GM21423 (cell line): ENCODE data around the gene HDAC10.
"Not testable (repeated sequence)": the region's sequence is repeated elsewhere in the genome, so short reads cannot be mapped to it uniquely, and the experiment has no call there.

Source experiments
- ATAC-seq: cut with Tn5 transposase; IDR thresholded peaks from one replicate; pipeline ENCODE4 v1.9.1; 2021; ENCODE audit warnings: mild to moderate bottlenecking, moderate library complexity; ENCODE audit not compliant: unreplicated experiment

HDAC10 gene

DNA sequence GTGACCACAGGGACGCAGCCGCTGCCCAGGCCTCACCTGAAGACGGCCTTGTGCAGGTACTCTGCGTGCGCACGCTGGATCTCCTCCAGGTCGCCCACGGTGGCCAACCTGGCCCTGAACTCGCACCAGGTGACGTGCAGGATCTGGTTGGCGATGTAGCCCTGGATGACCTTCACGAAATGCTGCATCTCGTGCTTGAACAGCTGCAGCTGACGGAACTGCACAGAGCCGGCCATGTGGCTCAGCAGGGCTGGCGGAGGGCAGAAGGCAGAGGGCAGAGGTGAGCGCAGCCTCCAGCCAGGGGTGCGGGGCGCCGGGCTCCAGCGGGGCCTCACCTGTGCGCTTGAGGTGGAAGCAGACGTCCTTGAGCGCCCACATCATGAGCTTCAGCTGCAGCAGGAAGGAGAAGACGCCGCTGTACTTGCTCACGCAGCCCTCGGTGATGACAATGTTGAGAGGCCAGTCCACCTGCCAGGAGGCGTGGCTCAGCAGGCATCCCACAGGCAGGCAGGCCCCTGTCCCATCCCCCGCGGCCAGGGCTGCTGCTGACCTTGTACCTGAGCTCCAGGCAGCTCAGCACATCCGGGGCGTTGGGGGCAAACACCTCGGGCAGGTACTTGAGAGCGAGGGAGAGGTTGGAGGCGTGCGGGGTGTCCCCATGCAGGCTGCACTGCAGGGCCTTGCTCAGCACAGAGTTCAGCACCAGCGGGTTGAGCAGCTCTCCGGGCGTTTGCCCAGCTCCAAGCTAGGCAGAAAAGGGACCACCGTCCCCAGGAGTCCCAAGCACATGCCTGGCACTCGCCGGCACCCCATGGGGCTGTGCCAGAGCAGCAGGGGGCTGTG lies 32.7 kb downstream of the HDAC10 start:
- no peak for ATAC-seq

DNA sequence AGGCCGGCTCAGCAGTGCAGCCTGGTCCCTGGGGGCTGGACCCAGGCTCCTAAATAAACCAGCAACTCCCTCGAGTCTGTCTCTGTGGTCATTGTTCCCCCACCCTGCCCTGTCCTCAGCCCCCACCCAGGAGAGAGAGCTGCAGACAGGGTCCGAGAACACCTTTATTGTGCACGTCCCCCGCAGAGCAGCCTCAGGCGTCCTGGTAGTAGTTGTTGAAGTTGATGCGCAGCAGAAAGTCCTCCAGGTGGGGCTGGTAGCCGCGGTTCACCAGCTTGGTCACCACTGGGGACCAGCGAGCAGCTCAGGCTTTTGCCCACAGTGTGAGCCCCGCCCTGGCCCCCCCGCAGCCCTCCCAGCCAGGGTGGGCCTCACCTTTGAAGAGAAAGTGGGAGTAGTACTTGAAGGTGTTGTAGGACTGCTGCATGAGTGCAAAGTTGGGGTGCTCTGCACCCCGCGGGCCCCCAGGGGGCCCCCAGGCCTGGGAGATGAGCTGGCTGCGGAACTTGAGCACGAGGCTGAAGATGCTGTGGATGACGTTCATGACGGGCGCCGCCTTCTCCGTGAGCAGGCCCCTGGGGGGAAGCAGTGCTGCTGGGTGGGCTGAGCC lies 33.4 kb downstream of the HDAC10 start:
- ATAC-seq = no peak

DNA sequence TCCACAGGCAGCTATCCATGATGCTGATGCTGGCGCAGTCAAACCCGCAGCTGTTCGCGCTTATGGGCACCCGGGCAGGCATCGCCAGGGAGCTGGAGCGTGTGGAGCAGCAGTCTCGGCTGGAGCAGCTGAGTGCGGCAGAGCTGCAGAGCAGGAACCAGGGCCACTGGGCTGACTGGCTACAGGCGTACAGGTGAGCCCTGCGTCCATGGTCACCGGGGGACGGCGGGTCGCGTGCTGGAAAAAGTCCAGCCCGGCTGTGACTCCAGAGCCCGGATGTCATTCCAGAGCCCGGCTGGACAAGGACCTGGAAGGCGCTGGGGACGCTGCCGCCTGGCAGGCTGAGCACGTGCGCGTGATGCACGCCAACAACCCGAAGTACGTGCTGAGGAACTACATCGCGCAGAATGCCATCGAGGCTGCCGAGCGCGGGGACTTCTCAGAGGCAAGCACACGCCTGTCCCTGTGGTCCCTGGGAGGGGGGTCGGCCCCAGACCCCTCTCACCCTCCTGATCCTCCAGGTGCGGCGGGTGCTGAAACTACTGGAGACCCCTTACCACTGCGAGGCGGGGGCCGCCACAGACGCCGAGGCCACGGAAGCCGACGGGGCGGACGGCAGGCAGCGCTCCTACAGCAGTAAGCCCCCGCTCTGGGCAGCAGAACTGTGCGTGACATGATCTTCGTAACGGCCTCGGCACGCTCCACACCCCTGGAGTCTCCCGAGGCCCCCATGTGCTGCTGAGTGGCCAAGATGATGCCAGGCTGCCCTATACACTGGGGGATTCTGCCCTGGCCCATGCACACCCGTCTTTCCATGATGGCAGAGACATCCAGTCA lies 34.2 kb downstream of the HDAC10 start:
- no peak for ATAC-seq

DNA sequence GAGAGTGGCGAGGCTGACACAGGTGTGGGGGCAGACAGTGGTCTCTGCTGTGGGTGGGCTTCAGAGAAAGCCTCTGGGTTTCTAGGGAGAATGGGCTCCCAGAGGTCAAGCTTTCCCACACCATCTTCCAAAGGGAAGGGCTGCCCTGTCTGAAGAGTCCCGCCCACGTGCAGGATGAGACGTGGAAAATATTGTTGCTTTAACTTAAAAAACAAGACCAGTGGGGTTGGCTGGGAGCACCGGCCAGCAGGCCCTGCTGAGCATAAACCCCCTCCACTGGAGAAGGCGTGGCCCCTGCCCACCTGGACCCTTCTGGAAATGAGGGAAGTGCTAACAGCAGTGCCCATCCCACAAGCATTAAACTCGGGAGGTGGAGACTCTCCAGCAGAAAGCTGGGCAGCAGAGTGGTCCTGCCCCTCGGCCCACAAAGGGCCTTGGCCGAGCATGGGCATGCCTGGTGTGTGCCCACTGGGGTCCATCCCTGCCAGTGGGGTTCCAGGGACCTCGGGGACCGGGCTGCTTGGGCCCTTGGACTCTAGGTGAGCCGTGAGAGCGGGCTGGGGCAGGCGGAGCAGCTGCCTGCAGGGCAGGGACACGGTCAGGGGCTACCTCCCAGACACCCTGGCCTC lies 34.9 kb downstream of the HDAC10 start:
- ATAC-seq = no peak

DNA sequence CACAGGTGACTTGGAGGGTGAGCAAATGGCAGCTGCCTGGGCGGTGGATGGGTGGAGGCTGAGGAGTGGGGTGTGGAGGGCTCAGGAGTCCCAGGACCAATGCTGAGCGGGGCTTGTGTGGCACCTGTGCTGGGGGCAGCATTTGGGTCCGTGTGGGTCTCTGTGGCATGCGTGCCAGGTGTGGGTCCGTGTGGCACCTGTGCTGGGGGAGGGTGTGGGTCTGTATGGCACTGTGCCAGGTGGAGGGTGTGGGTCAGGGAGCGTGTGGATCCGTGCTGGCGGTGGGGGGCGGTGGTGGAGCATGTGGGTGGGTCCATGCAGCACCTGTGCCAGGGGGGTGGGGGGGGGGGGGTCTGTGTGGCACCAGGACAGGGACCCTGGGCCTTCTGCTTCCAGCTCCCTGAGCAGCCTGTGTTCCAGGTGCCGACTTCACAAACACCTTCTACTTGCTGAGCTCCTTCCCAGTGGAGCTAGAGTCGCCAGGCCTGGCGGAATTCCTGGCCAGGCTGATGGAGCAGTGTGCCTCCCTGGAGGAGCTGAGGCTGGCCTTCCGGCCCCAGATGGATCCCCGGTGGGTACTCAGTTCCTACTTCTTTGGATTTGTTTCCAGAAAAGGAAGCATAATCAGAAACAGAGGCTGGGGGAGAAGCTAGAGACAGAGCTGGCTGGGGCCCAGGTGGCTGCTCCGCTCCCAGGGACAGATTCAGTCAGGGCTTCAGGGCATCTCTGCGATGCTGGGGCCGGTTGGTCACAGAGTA lies 35.6 kb downstream of the HDAC10 start:
- no peak for ATAC-seq

DNA sequence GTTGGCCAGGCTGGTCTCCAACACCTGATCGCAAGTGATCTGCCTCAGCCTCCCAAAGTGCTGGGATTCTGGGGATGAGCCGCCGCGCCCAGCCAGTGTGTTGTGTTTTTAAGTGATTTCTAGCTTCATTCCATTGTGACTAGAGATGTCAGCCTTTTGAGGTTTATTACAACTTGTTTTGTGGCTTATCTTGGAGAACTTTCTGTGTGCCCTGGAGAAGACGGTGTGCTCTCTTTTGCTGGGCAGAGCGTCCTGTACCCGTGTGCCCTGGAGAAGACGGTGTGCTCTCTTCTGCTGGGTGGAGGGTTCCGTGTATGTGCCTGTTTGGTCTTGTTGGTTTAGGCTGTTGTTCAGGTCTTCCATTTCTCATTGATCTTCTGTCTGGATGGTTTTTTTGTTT lies 37.8 kb downstream of the HDAC10 start:
- no peak for ATAC-seq

DNA sequence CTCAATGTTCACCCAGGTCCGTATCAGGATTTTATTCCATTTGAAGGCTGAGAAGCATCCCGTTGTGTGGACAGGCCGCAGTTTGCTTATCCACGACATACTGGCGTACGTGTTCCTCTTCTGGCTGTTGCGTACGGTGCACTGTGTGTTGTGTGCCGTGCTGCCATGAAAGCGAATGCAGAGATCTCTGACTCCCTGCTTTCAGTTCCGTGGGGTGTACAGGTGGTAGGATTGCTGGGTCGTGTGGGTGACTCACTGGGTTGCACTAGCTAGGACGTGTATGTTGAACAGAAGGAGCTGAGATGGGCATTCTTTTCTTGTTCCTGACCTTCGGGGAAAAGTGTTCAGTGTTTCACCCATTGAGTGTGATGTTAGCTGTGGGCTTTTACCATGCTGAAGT lies 39.9 kb downstream of the HDAC10 start:
- ATAC-seq = no peak

DNA sequence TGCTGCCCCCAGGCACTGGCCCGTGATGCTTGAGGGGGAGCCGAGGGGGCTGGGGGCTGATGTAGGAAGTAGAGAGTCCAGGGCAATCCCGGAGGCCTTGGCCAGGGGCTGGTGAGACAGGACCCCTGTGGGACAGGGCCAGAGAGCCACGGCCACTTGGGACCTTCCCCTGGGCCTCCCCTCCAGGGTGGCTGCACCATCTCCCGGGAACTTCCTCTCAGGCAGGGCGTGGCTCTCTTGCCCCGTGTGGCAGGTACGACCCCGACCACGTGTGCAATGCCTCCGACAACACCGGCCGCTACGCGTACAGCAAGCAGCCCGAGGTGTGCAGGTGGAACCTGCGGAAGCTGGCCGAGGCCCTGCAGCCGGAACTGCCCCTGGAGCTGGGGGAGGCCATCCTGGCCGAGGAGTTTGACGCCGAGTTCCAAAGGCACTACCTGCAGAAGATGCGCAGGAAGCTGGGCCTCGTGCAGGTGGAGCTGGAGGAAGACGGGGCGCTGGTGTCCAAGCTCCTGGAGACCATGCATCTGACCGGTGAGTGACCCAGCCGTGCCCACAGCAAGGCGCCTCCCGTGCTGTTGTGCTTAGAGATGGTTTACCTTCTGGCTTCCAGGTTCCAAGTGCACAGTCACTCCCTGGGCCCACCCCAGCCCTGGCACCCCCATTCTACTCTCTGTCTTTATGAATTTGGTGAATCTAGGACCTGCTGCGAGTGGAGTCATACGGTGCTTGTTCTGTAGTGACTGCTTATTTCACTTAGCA lies 40.5 kb downstream of the HDAC10 start:
- no peak for ATAC-seq

DNA sequence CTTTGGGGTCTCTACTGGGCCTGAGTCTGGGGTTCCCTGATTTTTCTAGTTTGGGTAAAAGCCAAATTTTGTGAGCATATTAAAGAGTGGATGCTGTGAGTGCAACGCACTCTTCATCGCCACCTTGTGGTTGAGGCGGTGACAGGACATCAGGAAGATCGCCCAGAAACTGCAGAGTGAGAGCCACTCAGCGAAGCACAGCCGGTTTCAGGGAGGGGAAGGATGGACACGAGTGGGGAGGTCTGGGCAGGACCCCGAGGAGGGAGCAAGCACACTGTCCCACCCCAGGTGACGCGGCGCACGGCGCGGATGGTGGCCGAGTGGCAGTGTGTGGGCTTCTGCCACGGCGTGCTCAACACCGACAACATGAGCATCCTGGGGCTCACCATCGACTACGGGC lies 41.2 kb downstream of the HDAC10 start:
- no peak for ATAC-seq

DNA sequence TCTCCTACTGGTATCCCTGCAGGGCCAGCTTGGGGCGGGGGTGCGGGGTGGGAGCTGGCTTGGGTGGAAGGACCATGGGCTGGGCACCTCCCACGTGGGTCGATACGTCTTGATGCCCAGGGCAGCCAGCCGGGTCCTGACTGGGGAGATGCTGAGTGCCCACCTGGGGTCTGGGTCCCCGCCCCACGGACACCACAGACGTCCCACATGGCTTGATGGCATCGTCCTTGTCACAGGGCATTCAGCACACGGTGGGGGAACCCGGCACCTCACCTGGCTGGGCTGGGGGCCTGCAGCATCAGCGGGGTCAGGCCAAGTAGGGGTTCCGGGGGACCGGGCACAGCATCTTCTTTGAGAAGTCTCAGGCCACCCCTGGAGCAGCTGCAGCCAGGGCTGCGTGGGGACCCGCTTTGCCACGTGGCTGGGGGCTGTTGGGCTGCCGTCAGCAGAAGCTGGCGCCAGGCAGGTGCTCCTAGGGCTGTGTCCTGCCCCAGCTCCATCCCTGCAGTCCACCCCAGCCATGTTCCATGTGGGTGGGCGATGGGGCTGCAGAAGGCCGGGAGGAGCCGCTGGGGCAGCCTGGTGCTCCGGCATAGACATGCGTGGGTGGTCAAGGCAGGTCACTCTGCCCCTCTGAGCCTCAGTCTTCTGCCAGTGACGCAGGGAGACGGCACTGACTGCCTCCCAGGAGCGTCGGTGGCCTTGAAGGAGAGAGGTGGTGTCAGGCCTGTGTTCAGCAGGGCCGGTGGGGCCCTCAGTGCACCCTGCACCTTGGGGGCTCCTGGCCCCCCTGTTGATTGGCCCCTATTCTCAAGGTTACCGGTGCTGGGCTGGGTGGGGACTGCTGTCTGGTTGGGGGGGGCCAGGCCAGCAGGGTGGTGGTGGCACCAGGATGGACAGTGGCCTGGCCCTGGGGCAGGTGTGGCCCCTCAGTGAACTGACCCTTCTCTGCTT lies 41.8 kb downstream of the HDAC10 start:
- ATAC-seq = no peak

DNA sequence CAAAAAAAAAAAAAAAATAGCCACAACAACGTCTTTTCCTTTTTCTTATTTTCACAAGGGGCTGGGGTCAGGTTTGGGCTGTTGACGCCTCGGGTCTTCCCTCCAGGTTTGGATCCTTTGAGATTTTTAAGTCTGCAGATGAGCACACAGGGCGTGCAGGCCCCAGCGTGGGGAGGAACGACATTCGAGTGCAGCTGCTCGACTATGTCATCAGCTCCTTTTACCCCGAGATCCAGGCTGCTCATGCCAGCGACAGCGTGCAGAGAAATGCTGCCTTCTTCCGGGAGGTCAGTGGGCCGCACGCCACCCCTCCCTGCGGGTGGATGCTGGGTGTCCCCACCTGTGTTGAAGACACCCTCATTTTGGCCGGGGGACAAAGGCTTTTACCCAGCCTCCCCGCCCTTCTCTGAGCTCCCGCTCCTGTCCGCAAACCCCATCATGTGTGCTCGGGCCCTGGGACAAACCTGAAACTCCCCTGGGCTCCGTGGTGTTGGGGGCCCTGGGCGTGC lies 42.6 kb downstream of the HDAC10 start:
- no peak for ATAC-seq

DNA sequence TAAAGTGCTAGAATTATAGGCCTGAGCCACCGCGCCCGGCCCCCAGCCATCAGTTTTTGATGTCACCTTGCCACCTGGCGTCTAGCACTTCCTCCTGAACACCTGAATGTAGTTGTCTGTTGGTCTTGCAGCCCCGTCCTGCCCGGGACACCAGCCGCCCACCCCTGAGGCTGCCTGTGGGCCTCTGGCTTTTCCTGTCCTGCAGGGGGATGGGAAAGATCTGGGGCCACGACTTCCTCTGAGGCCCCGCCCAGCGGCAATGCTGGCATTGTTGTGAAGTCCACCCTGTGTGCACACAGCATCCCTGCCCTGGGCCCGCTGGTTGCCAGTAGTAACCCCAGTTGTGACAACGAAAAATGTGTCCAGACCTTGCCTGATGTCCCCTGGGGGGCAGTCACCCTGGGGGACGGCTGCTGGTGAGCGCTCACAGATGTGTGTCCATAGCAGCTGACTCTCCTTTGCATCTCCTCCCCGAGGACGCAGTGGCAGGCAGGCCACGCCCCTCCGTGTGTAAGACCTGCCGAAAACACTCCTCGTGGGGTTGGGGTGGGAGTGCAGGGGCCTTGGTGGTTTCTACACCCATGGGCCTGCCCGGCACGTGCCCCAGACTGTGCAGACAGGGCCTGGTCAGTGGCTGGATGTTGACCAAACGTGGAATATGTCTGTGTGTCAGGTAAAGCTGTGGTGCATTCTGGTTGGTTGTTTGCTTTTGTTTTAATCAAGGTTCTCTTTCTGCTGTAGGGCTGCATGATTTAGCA lies 43.5 kb downstream of the HDAC10 start:
- ATAC-seq = no peak

DNA sequence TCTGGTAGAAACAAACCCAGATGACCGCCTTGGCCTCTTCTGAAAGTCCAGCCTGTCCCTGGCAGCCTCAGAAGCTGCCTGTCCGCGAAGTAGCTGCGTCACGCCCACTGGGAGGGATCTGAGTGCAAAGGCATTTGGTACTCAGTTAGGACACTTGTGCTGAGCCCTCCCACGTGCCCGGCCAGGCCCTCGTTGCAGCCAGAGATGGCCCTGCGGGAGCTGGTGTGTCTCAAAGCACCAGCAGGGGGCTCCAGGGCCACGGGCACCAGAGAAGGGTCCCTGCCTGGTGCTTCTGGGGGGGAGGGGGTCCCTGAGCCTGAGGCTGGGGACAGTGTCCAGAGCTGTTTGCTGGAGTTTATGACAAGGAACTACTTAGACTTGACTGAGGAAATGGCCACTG lies 44.5 kb downstream of the HDAC10 start:
- ATAC-seq = no peak

DNA sequence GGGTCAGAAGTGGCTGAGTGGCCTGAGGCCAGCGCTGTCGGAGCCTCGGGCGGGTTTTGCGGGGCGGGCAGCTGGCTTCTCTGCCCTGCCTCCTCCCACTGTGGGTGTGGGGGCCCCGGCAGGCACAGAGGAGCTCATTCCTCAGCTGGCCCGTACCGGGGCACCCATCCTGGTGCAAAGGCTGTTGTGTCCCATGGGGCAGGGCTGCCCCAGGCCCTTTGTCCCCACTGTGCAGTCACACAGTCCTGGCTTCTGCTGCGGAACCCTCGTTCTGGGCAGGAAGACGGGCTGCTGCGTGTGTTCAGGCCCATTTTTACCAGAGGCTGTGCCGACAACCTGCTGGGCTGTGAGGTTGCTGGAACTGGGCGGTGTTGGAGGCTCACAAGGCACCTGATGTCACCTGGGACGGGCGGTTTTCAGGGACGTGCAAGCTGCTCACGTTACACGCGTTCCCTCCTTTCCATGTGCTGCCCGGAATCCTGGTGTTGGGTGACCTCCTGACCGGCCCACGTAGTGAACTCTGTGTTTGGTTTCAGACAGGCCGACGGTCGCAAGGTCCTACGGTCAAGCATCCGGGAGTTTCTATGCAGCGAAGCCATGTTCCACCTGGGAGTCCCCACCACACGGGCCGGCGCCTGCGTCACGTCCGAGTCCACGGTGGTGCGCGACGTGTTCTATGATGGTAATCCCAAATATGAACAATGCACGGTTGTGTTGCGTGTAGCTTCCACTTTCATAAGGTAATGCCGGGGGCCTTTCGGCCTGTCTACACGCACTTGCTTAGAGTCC lies 45.1 kb downstream of the HDAC10 start:
- no peak for ATAC-seq

DNA sequence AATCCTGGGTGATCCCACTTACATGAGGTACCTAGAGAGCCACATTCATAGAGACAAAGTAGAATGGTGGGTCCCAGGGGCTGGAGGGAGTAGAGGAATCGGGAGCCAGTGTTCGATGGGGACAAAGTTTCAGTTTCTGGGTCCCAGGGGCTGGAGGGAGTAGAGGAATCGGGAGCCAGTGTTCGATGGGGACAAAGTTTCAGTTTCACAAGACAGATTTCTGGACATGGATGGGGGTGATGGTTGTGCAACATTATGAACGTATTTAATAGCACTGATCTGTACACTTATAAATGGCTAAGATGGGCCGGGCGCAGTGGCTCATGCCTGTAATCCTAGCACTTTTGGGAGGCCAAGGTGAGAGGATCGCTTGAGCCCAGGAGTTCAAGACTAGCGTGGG lies 46.1 kb downstream of the HDAC10 start:
- not testable (repeated sequence) for ATAC-seq

DNA sequence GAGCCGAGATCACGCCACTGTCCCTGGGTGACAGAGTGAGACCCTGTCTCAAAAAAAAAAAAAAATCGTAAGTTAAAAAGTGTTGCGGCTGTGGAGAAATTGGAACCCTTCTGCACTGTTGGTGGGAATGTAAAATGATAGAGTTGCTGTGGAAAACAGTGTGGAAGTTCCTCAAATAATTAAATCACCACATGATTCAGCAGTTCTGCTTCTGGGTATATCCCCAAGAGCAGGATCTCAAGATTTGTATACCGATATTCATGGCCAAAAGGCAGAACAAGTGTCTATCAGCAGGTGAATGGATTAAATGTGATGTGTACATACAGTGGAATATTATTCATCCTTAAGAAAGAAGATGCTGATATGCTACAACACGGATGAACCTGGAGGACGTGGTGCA lies 46.5 kb downstream of the HDAC10 start:
- ATAC-seq = no peak

DNA sequence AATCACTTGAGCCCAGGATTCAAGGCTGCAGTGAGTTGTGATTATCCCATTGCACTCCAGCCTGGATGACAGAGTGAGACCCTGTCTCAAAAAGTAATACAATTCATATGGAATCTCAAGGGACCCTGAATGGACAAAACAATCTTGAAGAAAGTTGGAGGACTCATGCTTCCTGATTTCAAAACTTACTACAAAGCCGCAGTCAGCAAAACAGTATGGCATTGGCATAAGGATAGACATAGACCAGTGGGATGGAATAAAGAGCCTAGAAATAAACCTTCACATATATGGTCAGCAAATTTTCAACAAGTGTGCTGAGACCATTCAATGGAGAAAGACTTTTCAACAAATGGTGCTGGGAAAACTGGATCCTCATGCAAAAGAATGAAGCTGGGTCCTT lies 47.8 kb downstream of the HDAC10 start:
- ATAC-seq = no peak
